OCI-LY1 (cell line): Measurements from ENCODE around the gene WDR11.

Experiments
- CTCF ChIP-seq: fragments of 200-600 bp; sonication (generic), shearing (Covaris generic); IDR thresholded peaks from 2 replicates; pipeline ENCODE4 v1.5.1; 2017; ENCODE audit warnings: mild to moderate bottlenecking, antibody characterized with exemption, low read length, moderate library complexity, mixed read lengths
- EZH2 ChIP-seq: fragments of 200-600 bp; sonication (generic), shearing (Covaris generic); IDR thresholded peaks from 2 replicates; pipeline ENCODE4 v1.8.0; 2017; ENCODE audit warnings: borderline replicate concordance, mixed run types, mild to moderate bottlenecking, antibody characterized with exemption, low read length, moderate library complexity, mixed read lengths

- TF ChIP-seq CTCF (no peak), EZH2 (no peak)
These were observed 54.1 kb downstream of the WDR11 start for GRCh38 chr10:120905268-120905667.
